Iris pigment epithelial cell (primary cell): ENCODE results near the gene EXD3.

Experiments
- DNase-seq: peaks from one replicate; pipeline ENCODE4 v3.0.0-alpha.2; 2011; ENCODE audit warnings: low read depth

Gene EXD3

GRCh38 chr9:137432687-137433348 lies 9.9 kb upstream of the EXD3 start:
- DNase-seq = no peak

DNA sequence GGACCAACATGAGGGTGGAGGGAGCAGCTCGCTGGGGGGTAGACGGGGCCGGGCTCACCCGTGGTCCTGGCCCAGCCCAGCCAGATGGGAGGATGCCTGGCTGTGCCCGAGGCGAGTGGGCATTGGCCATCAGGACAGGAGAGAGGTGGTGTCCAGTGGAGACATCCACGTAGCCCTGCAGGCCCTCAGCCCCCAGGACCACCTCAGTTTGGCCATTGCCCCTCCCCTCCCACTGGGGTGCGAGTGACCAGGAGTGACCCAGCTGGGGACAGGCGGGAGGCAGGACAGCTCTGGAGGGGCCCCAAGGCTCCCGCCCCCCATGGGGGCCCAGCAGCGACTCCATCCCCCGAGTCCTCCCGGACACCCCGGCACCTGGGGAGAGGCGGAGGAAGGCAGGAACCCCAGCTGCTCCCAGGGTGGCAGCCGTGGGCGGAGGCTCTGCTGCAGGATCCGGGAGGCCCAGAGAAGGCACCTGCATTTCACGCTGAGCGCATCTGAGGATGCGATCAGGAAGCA lies 8.5 kb upstream of the EXD3 start:
- no peak for DNase-seq

DNA sequence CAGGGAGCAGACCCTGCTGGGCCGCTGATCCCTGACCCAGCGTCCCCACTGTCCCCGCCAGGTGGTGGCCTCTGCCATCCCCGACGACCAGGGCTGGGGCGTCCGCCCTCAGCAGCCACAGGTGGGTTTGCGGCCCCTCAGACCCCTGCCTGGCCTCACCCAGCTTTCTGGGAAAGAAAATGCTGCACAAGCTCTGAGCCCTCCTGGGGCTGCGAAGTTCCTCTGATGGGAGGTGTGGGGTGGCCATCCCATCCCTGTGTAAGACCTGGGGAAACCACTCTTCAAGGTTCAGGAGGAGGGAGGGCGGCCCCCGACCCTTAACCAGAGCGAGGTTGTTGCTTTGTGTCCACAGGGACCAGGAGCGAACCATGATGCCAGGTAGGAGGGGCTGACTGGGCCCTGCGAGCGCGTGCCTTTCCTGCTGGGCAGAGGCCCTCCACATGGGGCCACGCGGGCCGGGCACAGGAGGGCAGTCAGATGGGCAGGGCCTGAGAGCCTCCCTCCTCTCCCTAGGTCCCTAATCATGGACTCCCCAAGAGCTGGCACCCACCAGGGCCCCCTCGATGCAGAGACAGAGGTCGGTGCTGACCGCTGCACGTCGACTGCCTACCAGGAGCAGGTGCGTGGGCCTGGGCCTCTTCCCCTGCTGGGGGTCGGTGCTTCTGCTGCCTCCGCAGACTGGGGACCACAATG lies 7.9 kb upstream of the EXD3 start:
- DNase-seq = no peak

DNA sequence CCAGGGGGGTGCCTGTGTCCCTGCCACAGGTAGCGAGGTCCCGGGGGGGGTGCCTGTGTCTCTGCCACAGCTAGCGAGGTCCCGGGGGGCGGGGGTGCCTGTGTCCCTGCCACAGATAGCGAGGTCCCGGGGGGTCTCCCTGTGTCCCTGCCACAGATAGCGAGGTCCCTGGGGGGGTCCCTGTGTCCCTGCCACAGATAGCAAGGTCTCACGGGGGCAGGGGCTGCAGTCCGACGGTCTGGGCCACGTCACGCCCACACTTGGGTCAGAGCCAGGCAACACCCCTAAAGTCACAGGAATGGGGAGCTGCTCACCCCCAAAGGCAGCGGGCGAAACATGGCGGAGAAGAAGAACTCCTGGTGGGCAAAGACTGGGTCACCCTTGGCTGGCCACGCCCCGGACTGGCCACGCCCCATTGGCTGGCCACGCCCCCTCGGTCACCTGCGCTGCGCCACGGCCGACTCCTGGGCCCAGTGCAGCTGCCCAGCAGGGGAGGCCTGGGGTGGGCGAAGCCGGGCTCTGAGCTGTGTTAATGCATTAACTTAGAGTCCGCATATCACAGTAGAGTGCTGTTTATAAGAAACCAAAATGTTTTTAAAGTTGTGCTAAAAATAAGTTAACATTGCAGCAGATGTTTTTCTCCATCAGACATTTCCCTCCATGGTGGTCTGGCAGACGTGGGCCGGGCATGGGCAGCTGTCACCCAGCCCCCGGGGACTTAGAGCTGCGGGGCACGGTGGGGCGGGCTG lies 7.2 kb upstream of the EXD3 start:
- DNase-seq = no peak

DNA sequence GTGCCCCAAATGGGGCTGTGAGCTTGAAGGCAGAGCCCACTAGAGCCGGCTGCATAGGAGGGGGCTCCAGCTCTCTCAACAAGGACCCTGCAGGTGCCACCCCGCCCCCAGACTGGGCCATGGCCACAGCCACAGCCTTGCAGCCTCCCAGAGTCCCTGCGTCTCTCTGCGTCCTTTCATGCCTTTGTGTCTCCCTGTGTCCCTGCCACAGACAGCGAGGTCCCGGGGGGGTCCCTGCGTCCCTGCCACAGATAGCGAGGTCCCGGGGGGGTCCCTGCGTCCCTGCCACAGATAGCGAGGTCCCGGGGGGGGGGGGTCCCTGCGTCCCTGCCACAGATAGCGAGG lies 6.6 kb upstream of the EXD3 start:
- DNase-seq = no peak

DNA sequence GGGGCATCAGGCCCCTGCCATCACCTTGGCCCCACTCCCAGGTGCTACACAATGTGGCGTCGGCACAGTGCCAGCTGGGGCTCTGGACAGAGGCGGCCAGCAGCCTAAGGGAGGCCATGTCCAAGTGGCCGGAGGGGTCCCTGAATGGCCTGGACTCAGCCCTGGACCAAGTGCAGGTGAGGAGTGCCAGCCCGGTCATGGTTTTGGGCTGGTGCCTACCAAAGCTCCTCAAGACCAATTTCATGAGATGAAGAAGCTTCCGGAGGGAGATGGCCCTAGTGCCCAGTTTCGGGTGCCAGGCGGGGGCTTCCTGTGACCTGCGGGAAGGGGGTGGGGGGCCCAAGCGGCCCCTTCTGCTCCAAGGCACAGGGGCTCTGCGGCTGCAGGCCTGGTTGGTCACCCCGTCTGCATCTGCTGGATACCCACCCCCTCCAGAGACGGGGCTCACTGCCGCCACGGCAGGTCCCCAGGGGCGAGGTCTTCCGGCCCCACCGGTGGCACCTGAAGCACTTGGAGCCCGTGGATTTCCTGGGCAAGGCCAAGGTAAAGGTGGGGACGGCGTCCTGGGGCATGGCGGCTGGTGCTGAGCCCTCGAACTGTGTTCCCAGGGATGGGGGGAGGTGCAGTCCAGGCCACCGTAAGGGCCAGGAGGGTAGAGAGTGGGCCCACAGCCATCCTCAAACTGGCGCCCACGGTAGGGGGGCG lies 6.0 kb upstream of the EXD3 start:
- no peak for DNase-seq

- no peak for DNase-seq
Measured at GRCh38 chr9:137428311-137428630, 5.3 kb upstream of the EXD3 start.

- DNase-seq = no peak
Measured at GRCh38 chr9:137427454-137428310, 4.7 kb upstream of the EXD3 start.

DNA sequence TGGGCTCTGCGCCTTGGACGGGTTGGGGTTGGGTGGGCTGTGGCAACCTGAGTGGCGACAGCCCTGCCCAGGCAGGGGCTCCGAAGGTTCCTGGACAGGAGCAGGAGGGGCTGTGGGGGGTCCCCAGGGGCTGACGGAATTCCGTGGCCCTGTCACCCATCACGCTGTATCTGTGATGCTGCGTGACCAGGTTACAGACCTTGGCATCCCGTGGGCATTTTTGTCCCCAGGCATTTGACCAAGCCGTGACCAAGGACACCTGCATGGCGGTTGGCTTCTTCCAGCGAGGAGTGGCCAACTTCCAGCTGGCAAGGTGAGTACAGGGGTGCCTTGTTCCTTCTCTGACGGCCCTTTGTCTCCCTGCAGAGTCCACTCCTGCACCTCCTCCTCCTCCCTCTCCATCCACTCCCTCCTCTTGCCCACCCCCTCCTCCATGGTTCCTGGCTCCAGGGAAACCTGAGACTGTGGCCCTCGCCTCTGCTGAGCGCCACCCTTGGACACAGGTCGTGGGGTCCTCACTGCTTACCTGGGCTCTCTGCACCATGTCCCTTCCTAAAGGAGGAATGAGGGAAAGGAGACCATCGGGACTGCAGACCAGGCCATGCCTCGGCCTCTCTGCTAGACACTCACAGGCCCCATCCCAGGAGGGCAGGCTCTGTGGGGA lies 3.2 kb upstream of the EXD3 start:
- no peak for DNase-seq

DNA sequence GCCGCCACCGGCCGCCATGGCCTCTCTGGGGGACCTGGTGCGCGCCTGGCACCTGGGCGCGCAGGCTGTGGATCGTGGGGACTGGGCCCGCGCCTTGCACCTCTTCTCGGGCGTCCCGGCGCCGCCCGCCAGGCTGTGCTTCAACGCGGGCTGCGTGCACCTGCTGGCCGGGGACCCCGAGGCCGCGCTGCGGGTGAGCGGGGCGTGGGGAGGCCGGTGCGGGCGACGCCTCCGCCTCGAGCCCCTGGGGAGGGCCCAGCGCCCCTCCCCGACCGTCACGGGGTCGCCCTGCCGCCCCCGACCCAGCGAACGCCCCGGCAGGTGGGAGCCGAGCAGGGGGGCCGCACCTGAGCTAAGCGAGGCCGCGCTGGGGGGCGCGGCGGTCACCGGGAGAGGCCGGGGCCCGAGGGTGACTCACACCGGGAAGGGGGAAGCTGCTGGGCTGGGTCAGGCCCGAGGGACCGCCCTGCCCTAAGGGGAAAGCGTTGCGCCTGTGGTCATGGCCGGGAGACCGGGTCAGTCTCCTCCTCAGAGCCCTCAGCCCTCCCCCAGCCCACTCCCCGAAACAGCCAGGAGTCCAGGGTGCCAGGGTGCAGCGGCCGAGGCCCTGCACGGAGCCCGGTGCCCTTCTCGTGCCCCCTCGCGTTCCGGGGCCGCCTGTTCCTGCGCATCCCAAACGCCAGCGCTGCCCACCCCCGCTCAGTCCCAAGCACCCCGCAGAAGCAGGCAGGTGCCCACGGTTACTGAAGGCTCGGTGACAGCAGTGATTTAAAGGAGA lies 741 bp upstream of the EXD3 start:
- no peak for DNase-seq

DNA sequence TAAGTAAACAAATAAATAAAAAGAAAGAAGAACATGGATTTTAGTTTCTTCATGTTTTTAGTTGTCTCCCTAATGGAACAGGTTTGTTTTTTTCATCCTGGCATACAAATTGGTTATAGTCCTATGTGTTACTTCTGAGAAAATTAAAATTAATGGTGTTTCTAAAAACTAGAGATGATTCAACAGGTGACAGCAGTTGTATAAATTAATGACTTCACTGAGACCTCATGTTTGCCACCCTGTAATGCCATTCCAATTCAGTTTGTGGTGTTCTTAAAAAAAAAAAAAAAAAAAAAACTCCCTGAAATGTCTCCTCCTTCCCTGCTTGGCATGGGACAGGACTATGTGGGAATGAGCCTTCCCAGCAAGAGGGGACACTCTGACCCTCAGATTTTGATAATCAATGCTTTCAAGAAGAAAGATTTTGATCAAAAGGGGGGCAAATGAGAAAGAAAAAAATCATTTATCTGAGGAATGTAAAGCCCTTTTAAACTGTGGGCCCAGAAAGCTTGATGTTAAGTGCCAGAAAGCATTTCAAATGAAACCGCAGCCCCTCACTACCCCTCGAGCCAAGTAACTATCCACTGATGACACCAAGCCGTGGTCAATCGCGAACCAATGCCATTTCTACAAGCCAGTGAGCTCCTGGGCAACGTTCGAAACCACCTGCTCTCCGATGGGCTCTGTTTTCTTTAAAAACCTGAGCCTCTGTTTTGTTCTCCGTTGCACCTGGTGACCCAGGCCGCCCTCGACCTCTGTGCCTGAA lies 941 bp downstream of the EXD3 start:
- no peak for DNase-seq

- DNase-seq = no peak
Measured at GRCh38 chr9:137417161-137418021, 5.6 kb downstream of the EXD3 start.

DNA sequence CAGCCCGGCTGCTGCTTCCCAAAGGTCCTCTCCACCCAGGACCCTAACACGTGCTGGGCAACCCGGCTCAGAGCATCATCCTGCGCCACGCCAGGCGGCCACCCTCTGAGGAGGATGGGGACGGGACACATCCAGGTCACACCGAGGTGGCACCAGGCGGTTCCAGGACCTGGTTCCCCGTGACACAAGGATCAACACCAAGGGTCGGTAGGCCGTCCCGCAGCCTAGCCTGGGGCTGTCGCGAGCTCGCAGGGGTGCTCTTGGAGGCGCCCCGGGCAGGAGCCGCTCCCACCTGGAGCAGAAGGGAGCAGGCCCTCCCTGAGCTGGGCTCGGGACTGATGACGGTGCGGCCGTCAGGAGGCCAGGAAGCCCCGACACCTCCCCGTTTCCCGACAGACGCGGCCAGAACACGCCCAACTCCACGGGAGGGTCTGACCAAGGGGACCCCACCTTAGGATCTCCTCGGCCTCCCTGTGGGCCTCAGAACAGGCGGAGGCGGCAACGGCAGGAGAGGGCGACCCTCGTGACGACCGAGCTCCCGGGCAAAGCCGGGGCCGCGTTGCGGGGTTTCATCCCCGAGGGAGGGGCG lies 6.3 kb downstream of the EXD3 start:
- no peak for DNase-seq

GRCh38 chr9:137416006-137416562 lies 6.9 kb downstream of the EXD3 start:
- DNase-seq = no peak

DNA sequence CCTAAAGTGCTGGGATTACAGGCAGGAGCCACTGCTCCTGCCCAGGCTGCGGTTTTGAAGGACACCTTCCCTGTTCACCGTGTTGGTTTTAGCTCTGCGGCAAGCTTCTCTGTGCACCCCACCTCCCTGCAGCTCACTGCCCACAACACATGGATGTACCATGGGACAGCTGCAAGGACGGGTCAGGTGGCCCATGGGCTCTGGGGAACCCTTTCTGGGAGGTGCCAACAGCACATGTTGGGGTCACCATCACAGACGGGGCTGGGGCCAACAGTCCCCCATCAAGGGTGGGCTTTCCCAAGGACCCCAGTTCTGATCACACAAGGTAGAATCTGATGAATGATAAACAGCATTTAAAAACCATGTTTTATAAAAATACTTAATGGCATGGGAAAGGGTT lies 7.5 kb downstream of the EXD3 start:
- DNase-seq = no peak

GRCh38 chr9:137412431-137412830 lies 10.5 kb downstream of the EXD3 start:
- DNase-seq = peak; percentile 57

DNA sequence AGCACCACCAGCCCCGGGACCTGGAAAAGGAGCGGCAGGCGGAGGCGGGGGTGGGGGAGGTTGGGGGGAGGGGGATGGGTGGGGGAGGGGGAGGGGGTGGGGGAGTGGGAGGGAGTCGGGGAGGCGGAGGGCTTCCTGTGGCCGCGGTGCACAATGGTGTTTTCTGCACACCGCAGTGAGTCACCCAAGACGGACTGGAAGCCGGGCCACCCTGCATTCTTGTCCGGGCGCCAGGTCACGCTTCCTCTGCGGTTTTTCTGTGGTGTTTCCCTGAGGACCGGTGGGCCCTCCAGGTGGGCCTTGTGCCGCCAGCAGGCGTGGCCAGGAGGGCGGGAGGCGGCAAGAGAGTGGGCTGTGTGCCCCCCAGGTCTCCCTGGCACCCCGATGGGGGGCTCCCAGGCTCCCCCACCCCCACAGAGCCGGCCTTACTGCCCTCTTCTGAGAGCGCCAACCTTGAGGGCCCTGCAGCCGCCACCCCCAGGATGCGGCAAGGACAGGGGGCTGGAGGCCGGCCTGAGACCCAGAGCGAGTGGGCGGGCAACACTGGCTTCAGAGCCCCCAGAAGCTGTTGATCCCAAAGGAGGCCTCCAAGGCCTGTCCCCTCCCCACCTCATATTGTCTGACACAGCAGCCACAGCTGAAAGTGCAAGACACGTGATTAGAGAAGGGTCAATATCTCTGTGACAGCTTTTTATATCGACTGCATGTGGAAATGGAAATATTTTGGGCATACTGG lies 11.1 kb downstream of the EXD3 start:
- peak; percentile 95 for DNase-seq
